Activated CD4-positive, alpha-beta T cell treated with anti-CD3 and anti-CD28 coated beads, Interleukin-10, Interleukin-2, amounts not matched to agents 100 ng/mL and 50 ng/mL, durations not matched to agents 16 hours and 8 hours (primary cell): ENCODE measurements around the gene NAV3.

Experiments used
- DNase-seq: peaks from one replicate; pipeline ENCODE4 v3.0.0-alpha.2; 2020

The NAV3 gene

GRCh38 chr12:77928078-77928477 is 97.4 kb downstream of the NAV3 start:
- DNase-seq: no peak

- DNase-seq: no peak
Measured at GRCh38 chr12:77932216-77932615, 101.5 kb downstream of the NAV3 start.

- DNase-seq: no peak
Measured at GRCh38 chr12:77938301-77938700, 107.6 kb downstream of the NAV3 start.

GRCh38 chr12:77940011-77940423 is 109.3 kb downstream of the NAV3 start:
- DNase-seq: no peak

GRCh38 chr12:77940567-77940966 is 109.9 kb downstream of the NAV3 start:
- no peak for DNase-seq

- DNase-seq: no peak
Measured at GRCh38 chr12:77941401-77941800, 110.7 kb downstream of the NAV3 start.

GRCh38 chr12:77943466-77943865 is 112.8 kb downstream of the NAV3 start:
- no peak for DNase-seq

GRCh38 chr12:77946541-77947061 is 115.9 kb downstream of the NAV3 start:
- DNase-seq: no peak

GRCh38 chr12:77947330-77947729 is 116.6 kb downstream of the NAV3 start:
- DNase-seq: no peak

- no peak for DNase-seq
Measured at GRCh38 chr12:77947746-77948145, 117.1 kb downstream of the NAV3 start.

GRCh38 chr12:77949943-77950342 is 119.2 kb downstream of the NAV3 start:
- DNase-seq: no peak

GRCh38 chr12:77953528-77954205 is 123.0 kb downstream of the NAV3 start:
- no peak for DNase-seq

GRCh38 chr12:77954206-77954555 is 123.5 kb downstream of the NAV3 start:
- no peak for DNase-seq

GRCh38 chr12:77957062-77957461 is 126.4 kb downstream of the NAV3 start:
- DNase-seq: no peak

- no peak for DNase-seq
Measured at GRCh38 chr12:77963576-77964178, 133.0 kb downstream of the NAV3 start.

GRCh38 chr12:77965790-77966189 is 135.1 kb downstream of the NAV3 start:
- DNase-seq: no peak

- no peak for DNase-seq
Measured at GRCh38 chr12:77968021-77968420, 137.3 kb downstream of the NAV3 start.

- DNase-seq: no peak
Measured at GRCh38 chr12:77968571-77968970, 137.9 kb downstream of the NAV3 start.

GRCh38 chr12:77973579-77973978 is 142.9 kb downstream of the NAV3 start:
- DNase-seq: no peak

GRCh38 chr12:77974645-77975044 is 144.0 kb downstream of the NAV3 start:
- DNase-seq: no peak

GRCh38 chr12:77979597-77980250 is 149.0 kb downstream of the NAV3 start:
- no peak for DNase-seq

- no peak for DNase-seq
Measured at GRCh38 chr12:77980782-77981181, 150.1 kb downstream of the NAV3 start.

- DNase-seq: no peak
Measured at GRCh38 chr12:77983859-77984258, 153.2 kb downstream of the NAV3 start.

- DNase-seq: no peak
Measured at GRCh38 chr12:77992760-77993159, 162.1 kb downstream of the NAV3 start.
